ENCODE results near the gene ASTN2.

ASTN2 gene

DNA sequence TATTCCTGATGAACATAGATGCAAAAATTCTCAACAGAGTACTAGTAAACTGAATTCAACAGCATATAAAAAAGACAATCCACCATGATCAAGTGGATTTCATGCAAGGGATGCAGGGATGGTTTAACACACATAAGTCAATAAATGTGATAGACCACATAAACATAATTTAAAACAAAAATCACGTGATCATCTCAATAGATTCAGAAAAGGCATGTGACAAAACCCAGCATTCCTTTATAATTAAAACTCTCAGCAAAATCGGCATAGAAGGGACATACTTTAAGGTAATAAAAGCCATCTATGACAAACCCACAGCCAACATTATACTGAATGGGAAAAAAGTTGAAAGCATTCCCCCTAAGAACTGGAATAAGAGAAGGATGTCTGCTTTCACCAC is 894.6 kb downstream of the ASTN2 start:
- no peak for DNase-seq (ENCODE audit: low spot score)

DNA sequence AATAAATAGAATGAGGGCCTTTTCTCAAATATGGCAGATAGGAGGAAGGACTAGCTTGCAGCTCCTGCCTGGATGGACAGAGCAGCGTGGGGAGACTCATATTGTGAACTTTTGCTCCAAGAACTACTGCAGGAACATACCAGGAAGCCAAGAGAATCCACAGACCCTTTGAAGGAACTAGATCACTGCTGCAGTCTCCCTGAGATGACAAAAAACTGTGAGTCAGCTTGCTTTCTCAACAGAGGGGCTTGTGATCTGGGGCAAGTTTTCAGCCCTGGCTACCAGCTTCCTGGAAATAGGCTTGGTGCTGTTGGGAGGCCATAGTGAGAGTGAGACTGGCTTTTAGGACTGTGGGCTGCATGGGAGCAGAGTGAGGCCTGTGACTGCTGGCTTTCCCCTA is 898.4 kb downstream of the ASTN2 start:
- DNase-seq (ENCODE audit: low spot score) = no peak

DNA sequence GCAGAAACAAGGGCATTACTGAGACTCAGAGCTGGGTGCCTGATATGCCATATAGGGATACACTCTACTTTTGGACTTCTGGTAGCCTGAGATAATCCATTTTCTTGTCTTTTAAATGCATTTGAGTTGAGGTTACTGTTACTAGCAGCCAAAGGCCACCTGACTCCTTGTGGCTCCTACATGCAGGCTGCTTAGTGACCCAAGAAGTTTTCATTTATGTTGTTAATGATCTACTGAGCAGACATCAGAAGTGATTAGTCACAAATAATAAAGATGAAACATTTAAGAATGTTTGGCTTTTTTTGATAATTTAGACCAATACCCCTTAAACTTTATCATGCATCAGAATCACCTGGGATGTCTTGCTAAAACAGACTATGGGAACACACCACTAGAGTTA is 899.3 kb downstream of the ASTN2 start:
- DNase-seq (ENCODE audit: low spot score) = no peak

DNA sequence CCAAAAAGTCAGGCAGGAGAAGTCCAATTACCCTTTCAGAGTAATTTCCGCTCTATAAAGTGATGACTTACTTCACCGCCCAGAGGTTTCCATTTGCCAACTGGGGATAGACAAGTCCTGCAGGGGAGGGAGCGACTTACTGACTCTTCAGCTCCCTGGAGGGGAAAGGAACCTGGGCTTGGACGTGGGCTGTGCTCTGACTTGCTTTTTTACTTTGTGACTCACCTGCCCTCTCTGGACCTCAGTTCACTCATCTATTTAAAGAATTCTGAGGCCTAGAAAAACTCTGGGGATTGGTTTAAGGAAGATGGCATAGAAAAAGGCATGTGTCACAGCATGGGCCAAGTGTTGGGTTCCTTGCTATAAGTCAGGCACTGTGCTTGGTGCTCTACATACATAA is 908.2 kb downstream of the ASTN2 start:
- DNase-seq (ENCODE audit: low spot score) = no peak

DNA sequence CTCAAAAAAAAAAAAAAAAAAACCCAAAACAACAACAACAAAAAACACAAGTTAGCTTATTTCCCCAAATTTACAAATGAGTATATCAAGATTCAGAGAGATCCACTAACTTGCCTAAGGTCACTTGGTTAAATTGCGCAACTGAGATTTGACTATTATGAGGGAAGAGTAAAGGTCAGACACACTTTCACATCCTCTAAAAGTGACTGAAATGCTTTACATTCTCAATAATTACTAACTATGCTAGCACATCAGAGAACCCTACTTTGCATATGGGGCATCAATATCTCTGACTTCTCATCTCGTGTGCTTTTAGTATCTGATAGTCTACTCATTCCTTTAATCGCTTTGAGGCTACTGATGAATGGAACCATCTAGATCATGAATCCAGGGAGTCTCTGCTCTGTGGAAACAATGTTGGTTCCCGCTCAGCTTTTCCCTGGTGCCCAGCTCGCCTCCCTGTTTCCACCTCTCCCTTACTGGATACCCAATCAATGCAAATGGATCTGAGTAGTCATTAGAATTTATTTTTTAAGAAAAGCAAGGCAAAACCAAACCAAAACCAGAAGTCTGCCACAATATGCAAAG is 909.9 kb downstream of the ASTN2 start:
- no peak for DNase-seq (ENCODE audit: low spot score)

GRCh38 chr9:116504081-116504480 is 910.8 kb downstream of the ASTN2 start:
- DNase-seq (ENCODE audit: low spot score) = no peak

DNA sequence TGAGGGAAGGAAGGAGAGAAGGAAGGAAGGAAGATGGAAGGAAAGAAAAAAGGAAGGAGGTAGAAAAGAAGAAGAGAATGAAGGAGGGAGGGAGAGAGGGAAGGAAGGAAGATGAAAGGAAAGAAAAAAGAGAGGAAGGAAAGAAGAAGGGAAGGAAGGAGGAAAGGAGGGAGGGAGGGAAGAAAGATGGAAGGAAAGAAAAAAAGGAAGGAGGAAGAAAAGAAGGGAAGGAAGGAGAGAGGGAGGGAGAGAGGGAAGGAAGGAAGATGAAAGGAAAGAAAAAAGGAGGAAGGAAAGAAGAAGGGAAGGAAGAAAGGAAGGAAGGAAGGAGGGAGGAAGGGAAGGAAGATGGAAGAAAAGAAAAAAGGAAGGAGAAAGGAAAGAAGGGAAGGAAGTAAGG is 912.1 kb downstream of the ASTN2 start:
- DNase-seq (ENCODE audit: low spot score) = no peak

DNA sequence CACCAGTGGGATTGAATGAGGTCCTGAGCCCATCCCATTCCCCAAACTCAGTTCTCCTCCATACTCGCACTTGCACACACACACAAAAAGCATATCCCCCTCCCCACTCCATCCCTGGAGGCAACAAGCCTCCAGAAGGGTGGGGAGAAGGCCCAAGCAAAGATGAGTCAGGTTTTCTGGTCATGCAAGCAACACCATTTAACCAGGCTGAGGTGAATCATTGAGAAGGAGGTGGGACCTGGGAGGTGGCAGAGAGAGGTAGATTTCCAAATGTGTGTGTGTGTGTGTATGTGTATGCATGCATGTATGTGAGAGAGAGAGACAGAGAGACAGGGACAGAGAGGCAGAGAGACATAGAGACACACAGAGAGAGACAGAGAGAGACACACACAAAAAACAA is 913.0 kb downstream of the ASTN2 start:
- peak; percentile 18 for DNase-seq (ENCODE audit: low spot score)

GRCh38 chr9:116499986-116500871 is 914.6 kb downstream of the ASTN2 start:
- DNase-seq (ENCODE audit: low spot score) = no peak

DNA sequence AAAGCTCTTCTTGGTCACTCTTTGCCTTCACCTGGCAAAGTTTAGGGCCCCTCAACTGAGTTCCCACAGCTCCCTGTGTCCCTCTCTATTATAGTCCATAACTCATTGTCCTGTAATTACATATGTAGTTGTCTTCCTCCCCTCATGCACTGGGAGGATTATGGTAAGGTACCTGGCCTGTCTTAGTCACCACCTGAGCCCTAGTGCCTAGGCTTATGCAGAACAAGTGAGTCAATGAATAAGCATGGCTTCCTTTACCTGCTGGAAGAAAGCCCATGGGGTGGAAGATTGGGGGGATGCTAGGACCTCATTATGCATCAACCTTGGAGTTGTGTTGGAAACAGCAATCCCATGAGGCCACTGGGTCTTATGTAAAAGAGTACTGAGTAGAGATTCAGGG is 915.4 kb downstream of the ASTN2 start:
- no peak for DNase-seq (ENCODE audit: low spot score)

DNA sequence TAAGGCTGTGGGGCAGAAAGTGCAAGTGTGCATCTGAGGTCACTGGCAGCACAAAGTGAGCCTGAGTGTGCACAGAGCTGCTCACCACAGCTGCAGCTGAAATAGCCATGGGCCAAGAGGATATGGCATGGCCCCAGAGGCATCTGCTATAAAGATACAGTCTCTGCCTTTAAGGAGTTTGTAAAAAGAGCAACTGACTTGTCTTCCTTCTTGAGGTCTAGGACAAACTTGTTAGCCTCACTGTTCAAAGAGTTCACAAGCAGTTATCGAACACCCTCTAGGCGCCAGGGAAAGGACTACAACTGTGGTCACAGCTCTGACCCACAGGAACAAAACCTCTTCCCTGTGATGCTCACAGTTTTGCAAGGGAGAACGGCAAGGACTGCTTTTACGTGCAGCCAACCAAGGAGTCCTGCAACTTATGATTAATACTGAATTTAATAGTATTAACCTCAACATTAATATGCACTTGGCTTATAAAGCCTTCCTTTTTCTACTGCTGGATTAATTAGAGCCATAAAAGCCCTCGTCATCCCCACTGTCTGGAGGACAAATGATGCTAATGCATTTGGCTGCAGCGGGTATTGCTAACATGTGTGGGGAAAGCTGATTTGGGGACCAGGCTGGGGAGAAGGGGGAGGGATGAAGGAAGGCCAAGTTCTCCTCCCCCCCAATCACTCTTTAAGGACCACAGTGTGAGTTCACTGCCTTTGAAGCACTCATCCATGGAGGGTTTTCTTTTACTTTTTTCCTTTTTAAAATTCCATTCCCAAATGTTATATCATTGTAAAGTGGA is 917.6 kb downstream of the ASTN2 start:
- DNase-seq (ENCODE audit: low spot score) = no peak

- DNase-seq (ENCODE audit: low spot score) = no peak
Measured at GRCh38 chr9:116496167-116496566, 918.7 kb downstream of the ASTN2 start.

DNA sequence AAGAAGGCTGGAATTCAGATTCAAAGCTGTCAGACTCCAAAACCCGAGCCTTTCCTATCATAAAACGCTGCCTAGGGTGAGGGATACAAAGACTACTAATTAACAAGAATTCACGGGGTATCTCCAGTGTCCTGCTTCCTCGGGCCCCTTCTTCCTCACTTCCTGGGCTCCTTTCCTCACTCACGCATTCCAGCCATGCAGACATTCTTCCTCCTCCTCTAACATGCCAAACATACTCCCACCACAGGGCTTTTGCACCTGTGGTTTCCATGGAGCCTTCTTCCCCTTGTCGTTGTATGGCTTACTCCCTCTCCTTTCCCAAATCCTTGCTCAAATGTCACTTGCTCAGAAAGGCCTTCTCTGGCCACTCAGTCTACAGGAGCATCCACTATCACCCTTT is 919.1 kb downstream of the ASTN2 start:
- no peak for DNase-seq (ENCODE audit: low spot score)

GRCh38 chr9:116494815-116495634 is 919.8 kb downstream of the ASTN2 start:
- DNase-seq (ENCODE audit: low spot score) = peak; percentile 19

- DNase-seq (ENCODE audit: low spot score) = no peak
Measured at GRCh38 chr9:116493183-116493860, 921.5 kb downstream of the ASTN2 start.

GRCh38 chr9:116491659-116492058 is 923.2 kb downstream of the ASTN2 start:
- DNase-seq (ENCODE audit: low spot score) = no peak

GRCh38 chr9:116491219-116491618 is 923.6 kb downstream of the ASTN2 start:
- DNase-seq (ENCODE audit: low spot score) = no peak

GRCh38 chr9:116490321-116490720 is 924.5 kb downstream of the ASTN2 start:
- DNase-seq (ENCODE audit: low spot score) = no peak

- no peak for DNase-seq (ENCODE audit: low spot score)
Measured at GRCh38 chr9:116488373-116488772, 926.5 kb downstream of the ASTN2 start.

GRCh38 chr9:116484492-116485061 is 930.3 kb downstream of the ASTN2 start:
- DNase-seq (ENCODE audit: low spot score) = no peak

Data from RKO (cell line).